GM12878 (cell line): ENCODE measurements around the gene AKNA. TPM values are rescaled to one million over a fixed set of nuclear protein-coding genes. Genes with fewer than 3 reads are reported as not detected.

Source experiments
- ATAC-seq: fragments of 200-7000 bp; cut with Tn5 transposase; 3 replicates; pipeline ENCODE4 v1.9.1; 2020; ENCODE audit warnings: mild to moderate bottlenecking, moderate library complexity
- BruUV-seq: library from RNA; stranded (reverse); fragments of 400-500 nt; replicated peaks from 2 replicates; lab custom pipeline; 2021; lab: Mats Ljungman, UMichigan
- CTCF ChIA-PET: fragments of 300-600 bp; sonication (Branson Sonifier 250); formaldehyde crosslinking; extraction: SDS; loops from one replicate; lab custom pipeline; 2021; ENCODE audit warnings: inconsistent platforms; lab: Yijun Ruan, JAX
- POLR2A ChIA-PET: fragments of 350-600 bp; formaldehyde crosslinking; extraction: SDS; loops from one replicate; lab custom pipeline; 2021; ENCODE audit warnings: inconsistent platforms; lab: Charles Lee
- RAD21 ChIA-PET: fragments of 300-600 bp; sonication (Branson Sonifier 250); formaldehyde crosslinking; loops from one replicate; lab custom pipeline; 2023; ENCODE audit warnings: antibody characterized with exemption; ENCODE audit not compliant: unreplicated experiment; lab: Charles Lee
- SMC1A ChIA-PET: fragments of 300-600 bp; sonication (Branson Sonifier 250); formaldehyde crosslinking; loops from one replicate; lab custom pipeline; 2023; ENCODE audit not compliant: unreplicated experiment, uncharacterized antibody; lab: Charles Lee
- DNase-seq: peaks from one replicate; pipeline ENCODE4 v3.0.0-alpha.2; 2011; ENCODE audit warnings: low read depth, low spot score
- FAIRE-seq: peaks from 3 replicates; lab custom pipeline; 2011; peaks lifted over from hg19 to GRCh38; lab: Jason Lieb, UNC
- H2AFZ ChIP-seq: 2 replicates; pipeline ENCODE4 v1.6.0; 2011; ENCODE audit warnings: low read depth, low read length, control low read depth; ENCODE audit not compliant: control insufficient read depth
- H3K27ac ChIP-seq: 2 replicates; pipeline ENCODE4 v1.5.1; 2011; ENCODE audit warnings: control low read depth; ENCODE audit not compliant: control insufficient read depth, insufficient read depth
- H3K27me3 ChIP-seq, 2 experiments: replicated peaks in 1 of 2; 2 replicates each; pipeline versions ENCODE4 v1.6.0 to v1.6.1; 2011; ENCODE audit warnings: low read length in 1 of 2; ENCODE audit not compliant: control insufficient read depth in 2 of 2, insufficient read depth in 2 of 2
- H3K36me3 ChIP-seq, 2 experiments: 2 replicates each; pipeline ENCODE4 v1.5.1; 2011; ENCODE audit warnings: low read length in 1 of 2; ENCODE audit not compliant: control insufficient read depth in 2 of 2, insufficient read depth in 2 of 2
- H3K4me1 ChIP-seq: 2 replicates; pipeline ENCODE4 v1.6.1; 2011; ENCODE audit warnings: mild to moderate bottlenecking, low read length, moderate library complexity, mixed read lengths; ENCODE audit not compliant: control insufficient read depth, insufficient read depth
- H3K4me2 ChIP-seq: 2 replicates; pipeline ENCODE4 v1.6.0; 2011; ENCODE audit warnings: control low read depth; ENCODE audit not compliant: control insufficient read depth, insufficient read depth
- H3K4me3 ChIP-seq: fragments of 200-600 bp; sonication (generic); 2 replicates; pipeline ENCODE4 v1.5.1; 2016
- H3K79me2 ChIP-seq: 2 replicates; pipeline ENCODE4 v1.6.0; 2011; ENCODE audit warnings: low read length; ENCODE audit not compliant: control insufficient read depth, insufficient read depth
- H3K9ac ChIP-seq: 2 replicates; pipeline ENCODE4 v1.8.0; 2011; ENCODE audit warnings: low read length, control low read depth, mixed read lengths; ENCODE audit not compliant: control insufficient read depth, insufficient read depth
- H3K9me3 ChIP-seq: replicated peaks from 3 replicates; pipeline ENCODE4 v1.5.1; 2011; ENCODE audit warnings: mild to moderate bottlenecking, low read length; ENCODE audit not compliant: control insufficient read depth, insufficient read depth
- H4K20me1 ChIP-seq: 2 replicates; pipeline ENCODE4 v1.6.0; 2011; ENCODE audit not compliant: control insufficient read depth, insufficient read depth
- FOS ChIP-seq: IDR thresholded peaks from 3 replicates; pipeline ENCODE4 v1.6.1; 2011; ENCODE audit warnings: borderline replicate concordance; ENCODE audit not compliant: insufficient read length; ENCODE audit errors: extremely low read depth
- HDAC2 ChIP-seq: fragments of 200-600 bp; sonication (generic); IDR thresholded peaks from 2 replicates; pipeline ENCODE4 v1.6.1; 2017
- LARP7 ChIP-seq: fragments of 450-650 bp; IDR thresholded peaks from 2 replicates; pipeline ENCODE4 v1.6.1; 2017; ENCODE audit warnings: mild to moderate bottlenecking
- NFXL1 ChIP-seq: fragments of 450-650 bp; IDR thresholded peaks from 2 replicates; pipeline ENCODE4 v1.6.1; 2017; ENCODE audit warnings: antibody characterized with exemption, mild to moderate bottlenecking, borderline replicate concordance
- PML ChIP-seq: IDR thresholded peaks from 2 replicates; pipeline ENCODE4 v1.6.1; 2012; ENCODE audit warnings: low read length, inconsistent platforms
- RELA ChIP-seq: fragments of 450-650 bp; IDR thresholded peaks from 2 replicates; pipeline ENCODE4 v1.8.0; 2014; ENCODE audit warnings: borderline replicate concordance; ENCODE audit not compliant: partially characterized antibody
- ZNF217 ChIP-seq: fragments of 450-650 bp; IDR thresholded peaks from 2 replicates; pipeline ENCODE4 v1.6.1; 2017; ENCODE audit warnings: antibody characterized with exemption, mild to moderate bottlenecking
- WGBS: methylation state at CpG from one replicate; pipeline ENCODE4 v1.1.6; 2016; ENCODE audit warnings: low lambda C conversion rate; ENCODE audit not compliant: insufficient replicate concordance, insufficient coverage; ENCODE audit errors: missing lambda C conversion rate; 5-methylcytosine and 5-hydroxymethylcytosine counted together
- in situ Hi-C: fragments of 300-500 bp; cut with MboI; formaldehyde crosslinking; loops from 9 replicates; pipeline ENCODE4 v1.14.3; 2018; ENCODE audit warnings: mixed read lengths
- intact Hi-C: fragments of 100-400 bp; cut with micrococcal nuclease; formaldehyde crosslinking; loops from one replicate; pipeline ENCODE4 v1.14.2; 2022; ENCODE audit not compliant: unreplicated experiment
- polyA plus RNA-seq, 11 experiments: library from polyadenylated mRNA; depleted of rRNA in 4 of 11; unstranded in 6 of 11; stranded (reverse) in 5 of 11; fragments of >200 nt; fragmentation: Nextera tagmentation in 4 of 11; fragmentation: Illumina TruSeq in 1 of 11; extraction: Ambion mirVana in 4 of 11; extraction: Trizol in 1 of 11; gene quantifications; 1 replicate in 1 of 11; 2 replicates in 10 of 11; pipeline versions ENCODE4 v1.2.1 to v1.2.3, GENCODE V29; 2011 to 2016; ENCODE audit warnings: inconsistent platforms in 2 of 11, missing spikeins in 2 of 11, low read depth in 1 of 11
- total RNA-seq, 4 experiments: library from RNA; depleted of rRNA in 3 of 4; stranded (reverse); fragments of >200 nt in 3 of 4; fragmentation: Illumina TruSeq in 1 of 4; extraction: Trizol in 1 of 4; gene quantifications; 2 replicates each; pipeline versions ENCODE4 v1.2.1 to v1.2.3, GENCODE V29; 2013 to 2021

Gene AKNA
- total and polyA plus RNA-seq, 10 of the 15 experiments (the other 5 are each of a cell fraction or from before 2014, with no cell fraction given) = 1.6 to 132 (median 35.3) TPM

DNA sequence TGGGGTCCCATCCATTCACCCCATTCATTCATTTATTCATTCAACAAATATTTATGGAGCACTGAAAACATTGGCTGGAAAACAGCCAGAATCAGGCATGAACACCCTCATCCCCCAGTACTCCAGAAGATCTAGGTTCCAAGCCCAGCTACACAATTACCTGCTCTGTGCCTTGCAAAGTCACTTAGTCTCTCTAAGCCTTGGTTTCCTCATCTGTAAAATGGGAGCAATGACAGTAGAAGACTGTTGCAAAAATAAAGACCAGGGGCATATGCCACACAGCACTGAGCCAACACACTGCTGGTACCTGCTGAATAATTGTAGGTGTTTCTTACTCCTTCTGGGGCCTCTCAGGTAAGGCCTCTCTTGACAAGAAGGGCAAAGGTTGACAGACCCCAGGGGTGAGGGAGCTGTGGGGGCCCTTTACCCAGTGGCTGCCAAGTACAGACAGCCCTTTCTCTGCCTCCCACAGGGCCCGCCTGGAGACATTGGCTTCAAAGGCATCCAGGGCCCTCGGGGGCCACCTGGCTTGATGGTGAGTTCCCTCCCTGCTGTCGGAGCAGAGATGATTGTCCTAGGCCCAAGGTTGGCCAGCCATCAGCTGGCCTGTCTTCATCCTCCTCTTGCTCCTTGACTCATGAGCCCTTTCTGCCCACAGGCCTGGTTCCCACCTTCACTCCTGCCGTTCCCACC is 87.5 kb downstream of the AKNA start:
- peaks cover 0 to 8% of the 10 kb centered on the region in 2 experiments; a peak in 2 of 4 replicates for H3K27me3 ChIP-seq
- intact Hi-C loops (no loop called here), in situ Hi-C loops (no loop called here)
- DNase-seq (no peak), ATAC-seq (no peak)
- TF ChIP-seq NFXL1 (no peak), ZNF217 (no peak), HDAC2 (no peak), LARP7 (no peak), PML (no peak), FOS (no peak), RELA (no peak)
- TF ChIP-seq, all 136 proteins: peak for 0
- no peak overlapping the region for H3K4me2 ChIP-seq
- no peaks in the 10 kb centered on the region for H3K9me3 ChIP-seq
- ChIA-PET CTCF (interaction anchor here (1.5 to 1.8 kb wide), 2 partner anchors 9 to 218 kb away, joined by 5 to 7 read pairs; no protein-coding TSS in a partner anchor), RAD21 (no interaction called here), POLR2A (no interaction called here), SMC1A (no interaction called here)
- H2AFZ ChIP-seq = no peak overlapping the region
- no peaks in the 10 kb centered on the region for H3K79me2 ChIP-seq
- H3K27ac ChIP-seq = no peak overlapping the region
- no peaks in the 10 kb centered on the region for H3K4me1 ChIP-seq
- 0 out of 2 replicates have a peak, but pooled peaks cover 3% of the 10 kb centered on the region for H4K20me1 ChIP-seq
- no peaks in the 10 kb centered on the region for H3K36me3 ChIP-seq
- no peak overlapping the region for H3K9ac ChIP-seq
- 35% methylated on average over 4 of the region's 4 CpGs for WGBS
- H3K4me3 ChIP-seq = no peak overlapping the region
- FAIRE-seq = no peak
- BruUV-seq = no TSS peak
